Stimulated activated CD4-positive, alpha-beta T cell treated with anti-CD3 and anti-CD28 coated beads, Interleukin-15, amount 100 ng/mL, for 24 hours (primary cell): Measurements from ENCODE around the gene CDC34.
A peak's percentile ranks its signal among the peaks of the same experiment; 100 is the strongest.

Experiments
- DNase-seq: peaks from one replicate; pipeline ENCODE4 v3.0.0-alpha.2; 2020

CDC34 gene

GRCh38 chr19:524062-524674 lies 7.4 kb upstream of the CDC34 start:
- DNase-seq: no peak

- DNase-seq: no peak
Observed at GRCh38 chr19:525029-525428, 6.5 kb upstream of the CDC34 start.

- no peak for DNase-seq
Observed at GRCh38 chr19:525857-526419, 5.6 kb upstream of the CDC34 start.

GRCh38 chr19:530134-531008 lies 1.2 kb upstream of the CDC34 start:
- DNase-seq: no peak

GRCh38 chr19:531009-531752 lies 379 bp upstream of the CDC34 start:
- peak; percentile 91 for DNase-seq

GRCh38 chr19:532561-533363 lies 1.2 kb downstream of the CDC34 start:
- DNase-seq: peak; percentile 46

GRCh38 chr19:533364-534058 lies 2.0 kb downstream of the CDC34 start:
- no peak for DNase-seq

GRCh38 chr19:534088-534487 lies 2.5 kb downstream of the CDC34 start:
- no peak for DNase-seq

- no peak for DNase-seq
Observed at GRCh38 chr19:535017-535835, 3.7 kb downstream of the CDC34 start.

- DNase-seq: no peak
Observed at GRCh38 chr19:536031-536880, 4.7 kb downstream of the CDC34 start.

GRCh38 chr19:536881-537404 lies 5.4 kb downstream of the CDC34 start:
- no peak for DNase-seq

GRCh38 chr19:538641-539428 lies 7.3 kb downstream of the CDC34 start:
- DNase-seq: no peak

- DNase-seq: no peak
Observed at GRCh38 chr19:539429-540030, 8.0 kb downstream of the CDC34 start.

- DNase-seq: no peak
Observed at GRCh38 chr19:540867-541637, 9.5 kb downstream of the CDC34 start.

- no peak for DNase-seq
Observed at GRCh38 chr19:541699-542098, 10.1 kb downstream of the CDC34 start.

GRCh38 chr19:542173-542866 lies 10.8 kb downstream of the CDC34 start:
- DNase-seq: no peak
